WTC11 (cell line): ENCODE data around the gene TPCN2. TPM values are rescaled to one million over a fixed set of nuclear protein-coding genes. Genes with fewer than 3 reads are reported as not detected.

Source experiments
- ATAC-seq: fragments of 200-7000 bp; cut with Tn5 transposase; 2 replicates; pipeline ENCODE4 v1.10.0; 2021; ENCODE audit warnings: mild to moderate bottlenecking, moderate library complexity
- CTCF ChIA-PET: fragments of 300-600 bp; sonication (Branson Sonifier 250); formaldehyde crosslinking; loops from one replicate; lab custom pipeline; 2021; ENCODE audit warnings: antibody characterized with exemption; lab: Charles Lee
- POLR2A ChIA-PET: fragments of 350-600 bp; sonication (Branson Sonifier 250); formaldehyde crosslinking; loops from one replicate; lab custom pipeline; 2021; ENCODE audit warnings: antibody characterized with exemption; lab: Charles Lee
- DNase-seq: peaks from one replicate; pipeline ENCODE4 v3.0.0; 2021; ENCODE audit warnings: low spot score
- H3K27ac Mint-ChIP-seq: 2 replicates; pipeline ENCODE4 v1.8.0; 2021; ENCODE audit warnings: mixed read lengths
- H3K27me3 Mint-ChIP-seq: 2 replicates; pipeline ENCODE4 v1.8.0; 2021; ENCODE audit warnings: low read depth, mild to moderate bottlenecking, moderate library complexity, mixed read lengths
- H3K36me3 Mint-ChIP-seq: 2 replicates; pipeline ENCODE4 v1.8.0; 2021; ENCODE audit warnings: mixed read lengths
- H3K4me1 Mint-ChIP-seq: 2 replicates; pipeline ENCODE4 v1.8.0; 2022; ENCODE audit warnings: mixed read lengths
- H3K4me3 Mint-ChIP-seq: 2 replicates; pipeline ENCODE4 v1.8.0; 2021; ENCODE audit warnings: mild to moderate bottlenecking, moderate library complexity, mixed read lengths
- H3K9me3 Mint-ChIP-seq: 2 replicates; pipeline ENCODE4 v1.8.0; 2021; ENCODE audit warnings: mixed read lengths
- AFF4 ChIP-seq: sonication (generic); formaldehyde crosslinking; IDR thresholded peaks from 2 replicates; pipeline ENCODE4 v1.8.1; 2023; ENCODE audit warnings: mild to moderate bottlenecking, missing genetic modification reagents, borderline replicate concordance
- CBFB ChIP-seq: sonication (generic); formaldehyde crosslinking; IDR thresholded peaks from 2 replicates; pipeline ENCODE4 v1.8.1; 2022; ENCODE audit warnings: mild to moderate bottlenecking, low read depth, missing genetic modification reagents
- CDX4 ChIP-seq: fragments of 250-450 bp; sonication (Bioruptor Pico); IDR thresholded peaks from 2 replicates; pipeline ENCODE4 v1.9.0; 2021; ENCODE audit warnings: moderate library complexity, mild to moderate bottlenecking, inconsistent platforms, borderline replicate concordance
- CREB1 ChIP-seq: sonication (generic); formaldehyde crosslinking; IDR thresholded peaks from 2 replicates; pipeline ENCODE4 v1.8.0; 2023; ENCODE audit warnings: mild to moderate bottlenecking, missing genetic modification reagents
- CTCF ChIP-seq: fragments of 200-600 bp; IDR thresholded peaks from 2 replicates; pipeline ENCODE4 v1.8.0; 2022; ENCODE audit warnings: antibody characterized with exemption
- KAT7 ChIP-seq: sonication (generic); formaldehyde crosslinking; IDR thresholded peaks from 2 replicates; pipeline ENCODE4 v1.8.1; 2023; ENCODE audit warnings: missing genetic modification reagents, mild to moderate bottlenecking, borderline replicate concordance
- MLX ChIP-seq: sonication (generic); formaldehyde crosslinking; IDR thresholded peaks from 2 replicates; pipeline ENCODE4 v1.8.1; 2023; ENCODE audit warnings: mild to moderate bottlenecking, missing genetic modification reagents, moderate library complexity
- MXD4 ChIP-seq: fragments of 250-450 bp; sonication (Bioruptor Pico); IDR thresholded peaks from 2 replicates; pipeline ENCODE4 v1.8.0; 2021; ENCODE audit warnings: mild to moderate bottlenecking, moderate library complexity, borderline replicate concordance
- MYBL2 ChIP-seq: sonication (generic); formaldehyde crosslinking; IDR thresholded peaks from 2 replicates; pipeline ENCODE4 v1.8.1; 2023; ENCODE audit warnings: mild to moderate bottlenecking, moderate library complexity, missing genetic modification reagents
- PREB ChIP-seq: sonication (generic); formaldehyde crosslinking; IDR thresholded peaks from 2 replicates; pipeline ENCODE4 v1.8.1; 2022; ENCODE audit warnings: mild to moderate bottlenecking, missing genetic modification reagents, moderate library complexity, borderline replicate concordance
- PRRX2 ChIP-seq: fragments of 250-450 bp; sonication (Bioruptor Pico); IDR thresholded peaks from 2 replicates; pipeline ENCODE4 v1.8.0; 2021; ENCODE audit warnings: mild to moderate bottlenecking
- TP53 ChIP-seq: sonication (generic); formaldehyde crosslinking; IDR thresholded peaks from 2 replicates; pipeline ENCODE4 v1.8.1; 2023; ENCODE audit warnings: mild to moderate bottlenecking, missing genetic modification reagents
- ZMAT4 ChIP-seq: fragments of 250-450 bp; sonication (Bioruptor Pico); IDR thresholded peaks from 2 replicates; pipeline ENCODE4 v1.9.0; 2021; ENCODE audit warnings: mild to moderate bottlenecking
- ZNF396 ChIP-seq: fragments of 250-450 bp; sonication (Bioruptor Pico); IDR thresholded peaks from 2 replicates; pipeline ENCODE4 v1.8.0; 2021; ENCODE audit warnings: mild to moderate bottlenecking, moderate library complexity, borderline replicate concordance
- ZNF425 ChIP-seq: fragments of 250-450 bp; sonication (Bioruptor Pico); conservative IDR thresholded peaks from 2 replicates; pipeline ENCODE4 v1.9.0; 2021; ENCODE audit warnings: mild to moderate bottlenecking
- total RNA-seq: library from RNA; stranded (reverse); gene quantifications from 3 replicates; pipeline ENCODE4 v1.2.3, GENCODE V29; 2021

TPCN2 gene
- total RNA-seq, 1 experiment from 2014 or later: 24.6 TPM

- POLR2A ChIA-PET: no interaction called here
- no peaks in the 10 kb centered on the region for H3K4me1 Mint-ChIP-seq
- CTCF ChIA-PET: interaction anchor here (0.7 to 1.8 kb wide), 3 partner anchors 10 to 22 kb away, joined by 3 to 6 read pairs (median 6); partner anchors contain the start of gene MRGPRF
- no peaks in the 10 kb centered on the region for H3K36me3 Mint-ChIP-seq
- ATAC-seq (no peak), DNase-seq (no peak)
- peaks cover 2% of the 10 kb centered on the region; the same call in 1 of the 2 replicates for H3K9me3 Mint-ChIP-seq
- no peak overlapping the region for H3K4me3 Mint-ChIP-seq
- H3K27me3 Mint-ChIP-seq: no peaks in the 10 kb centered on the region
- H3K27ac Mint-ChIP-seq: no peak overlapping the region
- TF ChIP-seq ZMAT4 (CRISPR knock-in tag): no peak
- TF ChIP-seq CDX4: no peak
- no peak for TF ChIP-seq CTCF
- no peak for TF ChIP-seq MXD4 (CRISPR knock-in tag)
- TF ChIP-seq PRRX2: no peak
- no peak for TF ChIP-seq ZNF425 (CRISPR knock-in tag)
- TF ChIP-seq MLX (CRISPR knock-in tag): no peak
- TF ChIP-seq MYBL2 (CRISPR knock-in tag): no peak
- no peak for TF ChIP-seq ZNF396 (CRISPR knock-in tag)
- TF ChIP-seq TP53 (CRISPR knock-in tag): no peak
- TF ChIP-seq AFF4: no peak
- no peak for TF ChIP-seq PREB (CRISPR knock-in tag)
- no peak for TF ChIP-seq CBFB (CRISPR knock-in tag)
Observed at GRCh38 chr11:69022260-69022659, 26.5 kb upstream of the TPCN2 start.

- ChIA-PET CTCF (interaction anchor here (0.7 kb wide), 1 partner anchor 336 kb away, joined by 3 read pairs; no protein-coding TSS in a partner anchor), POLR2A (no interaction called here)
- H3K9me3 Mint-ChIP-seq: no peaks in the 10 kb centered on the region
- no peaks in the 10 kb centered on the region for H3K36me3 Mint-ChIP-seq
- peaks cover 7% of the 10 kb centered on the region for H3K4me1 Mint-ChIP-seq
- no peaks in the 10 kb centered on the region for H3K27me3 Mint-ChIP-seq
- DNase-seq (no peak), ATAC-seq (no peak)
- no peak overlapping the region for H3K27ac Mint-ChIP-seq
- TF ChIP-seq KAT7 (CRISPR knock-in tag) (no peak), CREB1 (CRISPR knock-in tag) (no peak)
- no peak overlapping the region for H3K4me3 Mint-ChIP-seq
Observed at GRCh38 chr11:69024509-69024908, 24.2 kb upstream of the TPCN2 start.
